Measurements from ENCODE around the gene CFAP126.
"Not testable (repeated sequence)": the region's sequence is repeated elsewhere in the genome, so short reads cannot be mapped to it uniquely, and the experiment has no call there.

CFAP126 gene

GRCh38 chr1:161367684-161368400 is at the start of gene CFAP126:
CFAP126 (minus strand) TSS chr1:161367876; CDS start chr1:161367868, 8 bp downstream.
- peak; percentile 55 for DNase-seq

GRCh38 chr1:161413050-161413449 is 45.4 kb upstream of the CFAP126 start:
- DNase-seq: not testable (repeated sequence)

- DNase-seq: not testable (repeated sequence)
Measured at GRCh38 chr1:161410636-161410970, 42.9 kb upstream of the CFAP126 start.

GRCh38 chr1:161409848-161410635 is 42.4 kb upstream of the CFAP126 start:
- DNase-seq: not testable (repeated sequence)

- no peak for DNase-seq
Measured at GRCh38 chr1:161408429-161409052, 40.9 kb upstream of the CFAP126 start.

- no peak for DNase-seq
Measured at GRCh38 chr1:161407451-161407985, 39.8 kb upstream of the CFAP126 start.

- not testable (repeated sequence) for DNase-seq
Measured at GRCh38 chr1:161406551-161406950, 38.9 kb upstream of the CFAP126 start.

- DNase-seq: no peak
Measured at GRCh38 chr1:161404051-161404597, 36.4 kb upstream of the CFAP126 start.

GRCh38 chr1:161402446-161402845 is 34.8 kb upstream of the CFAP126 start:
- DNase-seq: no peak

- peak; percentile 92 for DNase-seq
Measured at GRCh38 chr1:161399257-161399998, 31.8 kb upstream of the CFAP126 start.

GRCh38 chr1:161398900-161399256 is 31.2 kb upstream of the CFAP126 start:
- DNase-seq: no peak

GRCh38 chr1:161397038-161397437 is 29.4 kb upstream of the CFAP126 start:
- not testable (repeated sequence) for DNase-seq

- DNase-seq: no peak
Measured at GRCh38 chr1:161393151-161393550, 25.5 kb upstream of the CFAP126 start.

- DNase-seq: no peak
Measured at GRCh38 chr1:161391611-161392010, 23.9 kb upstream of the CFAP126 start.

- DNase-seq: not testable (repeated sequence)
Measured at GRCh38 chr1:161391136-161391535, 23.5 kb upstream of the CFAP126 start.

GRCh38 chr1:161390559-161390858 is 22.8 kb upstream of the CFAP126 start:
- no peak for DNase-seq

- DNase-seq: peak; percentile 98
Measured at GRCh38 chr1:161389691-161390558, 22.2 kb upstream of the CFAP126 start.

- DNase-seq: not testable (repeated sequence)
Measured at GRCh38 chr1:161389158-161389557, 21.5 kb upstream of the CFAP126 start.

- no peak for DNase-seq
Measured at GRCh38 chr1:161388639-161389038, 21.0 kb upstream of the CFAP126 start.

GRCh38 chr1:161382214-161383019 is 14.7 kb upstream of the CFAP126 start:
- no peak for DNase-seq

- DNase-seq: no peak
Measured at GRCh38 chr1:161381707-161382106, 14.0 kb upstream of the CFAP126 start.
